Motor neuron (in vitro differentiated cells): ENCODE results near the gene AHSP. TPM values are rescaled to one million over a fixed set of nuclear protein-coding genes. Genes with fewer than 3 reads are reported as not detected.
"Not testable (repeated sequence)": the region's sequence is repeated elsewhere in the genome, so short reads cannot be mapped to it uniquely, and the experiment has no call there.

Source experiments
- ATAC-seq, 8 experiments: fragments of 200-7000 bp; cut with Tn5 transposase; replicated peaks in 6 of 8; 2 replicates each; pipeline ENCODE4 v1.8.0; 2021; ENCODE audit warnings: mild to moderate bottlenecking in 8 of 8, moderate library complexity in 8 of 8
- H3K27ac ChIP-seq, 2 donors: fragments of 250-450 bp; sonication (Bioruptor Pico); 2 replicates each; pipeline ENCODE4 v1.9.0; 2021; ENCODE audit warnings: antibody characterized with exemption in 2 of 2, mild to moderate bottlenecking in 2 of 2, moderate library complexity in 1 of 2
- H3K4me1 ChIP-seq, 2 donors: fragments of 250-450 bp; sonication (Bioruptor Pico); replicated peaks in 1 of 2; 2 replicates each; pipeline ENCODE4 v1.6.1; 2021; ENCODE audit warnings: antibody characterized with exemption in 2 of 2, mild to moderate bottlenecking in 2 of 2, moderate library complexity in 1 of 2
- H3K4me3 ChIP-seq, 5 donors: fragments of 250-450 bp; sonication (Bioruptor Pico); 2 replicates each; pipeline ENCODE4 v1.9.0; 2021; ENCODE audit warnings: antibody characterized with exemption in 5 of 5, mild to moderate bottlenecking in 5 of 5, moderate library complexity in 4 of 5
- WGBS, 10 experiments: fragments of 450-650 bp; shearing (Covaris generic); methylation state at CpG; one replicate each; pipeline ENCODE4 v1.0.0; 2022; 5-methylcytosine and 5-hydroxymethylcytosine counted together
- in situ Hi-C, 9 experiments: fragments of 400-800 bp; cut with MboI; loops; one replicate each; pipeline ENCODE4 v1.15.0; 2021; ENCODE audit warnings: low sequenced_read_pairs in 9 of 9, low pct_unique_long_range_greater_than_20kb in 2 of 9; ENCODE audit not compliant: unreplicated experiment in 9 of 9
- total RNA-seq, 8 experiments: library from RNA; unstranded; fragments of 300-600 nt; gene quantifications; 2 replicates each; pipeline versions ENCODE4 v1.2.3 to v1.2.4, GENCODE V29; 2022

The AHSP gene
- total RNA-seq, 8 experiments from 2014 or later = 1.3 to 2.8 (median 2.3) TPM; not detected in 5

DNA sequence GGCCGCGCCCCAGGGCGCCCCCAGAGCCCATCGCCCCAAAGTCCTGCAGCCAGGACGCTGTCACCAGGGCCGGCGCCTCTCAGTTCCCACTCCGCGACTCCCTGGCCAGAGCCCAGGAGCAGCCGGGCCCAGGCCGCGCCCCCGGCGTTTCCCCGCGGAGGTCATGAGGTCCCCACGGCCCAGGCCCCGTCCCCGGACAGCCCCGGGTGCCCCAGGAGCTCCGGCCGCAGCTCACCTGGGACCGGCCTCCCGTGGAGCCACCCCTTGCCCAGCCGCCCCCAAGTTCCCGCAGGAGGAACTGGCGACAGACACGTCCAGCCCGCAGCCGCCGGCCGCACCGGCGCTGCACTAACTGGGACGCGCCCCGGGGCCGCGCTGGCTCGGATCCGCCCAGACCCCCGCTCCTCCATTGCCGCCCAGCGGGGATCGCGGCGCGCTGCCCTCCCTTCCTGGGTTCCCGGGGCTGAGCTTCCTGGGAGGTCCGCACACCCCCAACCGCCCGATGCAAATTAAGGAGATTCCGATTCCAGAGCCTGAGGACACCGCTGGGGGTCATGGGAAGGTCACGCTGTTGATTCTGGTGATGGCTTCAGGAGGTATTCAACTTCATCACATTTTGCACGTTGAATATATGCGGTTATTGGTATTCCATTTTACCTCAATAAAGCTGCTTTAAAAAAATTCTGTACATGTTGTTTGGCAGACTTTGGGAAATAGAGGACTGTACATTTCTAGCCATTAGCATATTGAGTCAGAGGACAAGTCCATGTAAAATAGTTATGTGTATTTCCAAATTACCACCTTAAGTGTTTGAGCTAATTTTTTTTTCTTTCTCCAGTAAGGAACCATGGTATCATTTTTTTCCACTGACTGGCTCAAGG, 9.9 kb downstream of the AHSP start:
- peak overlapping the region; percentile 3 to 38 (median 17) for H3K4me3 ChIP-seq
- H3K27ac ChIP-seq = peak overlapping the region in 1 of 2 donors; percentile 60
- in situ Hi-C loops = loop anchor here in 1 of 9 experiments (25.0 kb wide), 1 partner anchor 150 kb away; no protein-coding TSS in a partner anchor
- peak; percentile 29 to 97 (median 91) for ATAC-seq
- peaks cover 0 to 3% of the 10 kb centered on the region in 2 donors for H3K4me1 ChIP-seq
- WGBS, 10 experiments = 0 to 56% (median 10%) methylated on average over 1 to 3 of the region's 57 CpGs; no CpG with 5 or more reads in 2 of the 10 experiments

DNA sequence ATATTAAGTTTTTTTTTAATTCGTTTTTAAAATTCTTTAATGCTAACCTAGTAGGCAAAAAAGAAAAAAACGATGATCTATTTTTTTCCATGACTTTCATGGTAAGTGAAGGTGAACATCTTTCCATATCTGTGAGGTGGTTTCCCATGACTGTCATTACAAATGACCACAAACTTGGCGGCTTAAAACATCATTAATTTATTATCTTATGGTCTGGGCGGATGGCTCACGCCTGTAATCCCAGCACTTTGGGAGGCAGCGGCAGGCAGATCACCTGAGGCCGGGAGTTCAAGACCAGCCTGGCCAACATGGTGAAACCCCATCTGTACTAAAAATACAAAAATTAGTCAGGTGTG, 10.5 kb downstream of the AHSP start:
- not testable (repeated sequence) for H3K27ac ChIP-seq, H3K4me3 ChIP-seq, H3K4me1 ChIP-seq
- 0 to 68% (median 36%) methylated on average over 2 to 7 of the region's 7 CpGs; no CpG with 5 or more reads in 1 of the 10 experiments for WGBS, 10 experiments
- peak in 2 of 8 experiments; percentile 2 to 8 for ATAC-seq
- in situ Hi-C loops = loop anchor here in 1 of 9 experiments (25.0 kb wide), 1 partner anchor 149 kb away; no protein-coding TSS in a partner anchor

DNA sequence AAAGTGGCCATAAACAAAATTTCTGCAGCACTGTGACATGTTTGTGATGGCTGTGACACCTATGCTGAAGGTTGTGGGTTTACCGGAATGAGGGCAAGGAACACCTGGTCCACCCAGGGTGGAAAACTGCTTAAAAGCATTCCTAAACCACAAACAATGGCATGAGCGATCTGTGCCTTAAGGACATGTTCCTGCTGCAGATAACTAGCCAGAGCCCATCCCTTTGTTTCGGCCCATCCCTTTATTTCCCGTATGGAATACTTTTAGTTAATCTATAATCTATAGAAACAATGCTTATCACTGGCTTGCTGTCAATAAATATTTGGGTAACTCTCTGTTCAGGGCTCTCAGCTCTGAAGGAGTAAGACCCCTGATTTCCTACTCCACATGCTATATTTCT, 12.1 kb downstream of the AHSP start:
- not testable (repeated sequence) for ATAC-seq, H3K4me1 ChIP-seq, H3K4me3 ChIP-seq, H3K27ac ChIP-seq
- 36 to 88% (median 83%) methylated on average over 1 to 4 of the region's 4 CpGs; no CpG with 5 or more reads in 4 of the 10 experiments for WGBS, 10 experiments
- in situ Hi-C loops = loop anchor here in 1 of 9 experiments (25.0 kb wide), 1 partner anchor 148 kb away; no protein-coding TSS in a partner anchor

GRCh38 chr16:31542763-31543162, 15.1 kb downstream of the AHSP start:
- no peak for ATAC-seq
- H3K27ac ChIP-seq = no peak overlapping the region
- H3K4me1 ChIP-seq = peaks cover 0 to 3% of the 10 kb centered on the region in 2 donors
- H3K4me3 ChIP-seq = no peak overlapping the region
- WGBS, 10 experiments = 20 to 100% (median 60%) methylated on average over 1 to 2 of the region's 4 CpGs; no CpG with 5 or more reads in 4 of the 10 experiments
- in situ Hi-C loops = loop anchor here in 1 of 9 experiments (25.0 kb wide), 1 partner anchor 145 kb away; no protein-coding TSS in a partner anchor

GRCh38 chr16:31561426-31562233, 33.9 kb downstream of the AHSP start:
- Histone ChIP-seq H3K4me3 (no peak overlapping the region), H3K27ac (no peak overlapping the region), H3K4me1 (no peaks in the 10 kb centered on the region)
- WGBS, 10 experiments = 8 to 79% (median 56%) methylated on average over 3 to 8 of the region's 8 CpGs; no CpG with 5 or more reads in 1 of the 10 experiments
- peak in 1 of 8 experiments; percentile 67 for ATAC-seq
- in situ Hi-C loops = no loop called here

- H3K4me1 ChIP-seq = no peaks in the 10 kb centered on the region
- ATAC-seq = peak; percentile 31 to 93 (median 80)
- H3K27ac ChIP-seq = no peak overlapping the region
- 0 to 17% (median 0%) methylated on average over 1 to 25 of the region's 49 CpGs; no CpG with 5 or more reads in 3 of the 10 experiments for WGBS, 10 experiments
- peak overlapping the region; percentile 31 to 42 (median 36) for H3K4me3 ChIP-seq
- in situ Hi-C loops = no loop called here
Observed at GRCh38 chr16:31568577-31569359, 41.1 kb downstream of the AHSP start.

DNA sequence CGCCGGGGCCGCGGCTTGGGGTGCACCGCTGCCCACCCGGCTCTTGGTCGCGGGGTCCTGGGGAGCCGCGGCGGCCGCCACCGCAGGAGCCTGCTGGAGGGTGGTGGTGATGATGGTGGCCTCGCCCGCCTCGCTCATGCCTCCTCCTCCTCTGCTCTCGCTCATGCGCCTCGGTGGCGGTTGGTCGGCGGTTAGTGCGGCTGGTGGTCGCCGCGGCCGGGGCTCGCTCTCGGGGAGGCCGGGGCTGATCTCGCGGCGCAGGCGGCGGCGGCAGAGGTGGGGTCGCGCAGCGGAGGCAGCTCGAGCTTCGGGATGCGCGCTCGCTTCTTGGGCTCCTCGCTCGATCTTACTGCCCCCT, 41.6 kb downstream of the AHSP start:
- no peak overlapping the region for H3K27ac ChIP-seq
- in situ Hi-C loops = no loop called here
- peak overlapping the region; percentile 31 to 42 (median 36) for H3K4me3 ChIP-seq
- no CpG with 5 or more reads among the region's 46 CpGs for WGBS, 10 experiments
- no peaks in the 10 kb centered on the region for H3K4me1 ChIP-seq
- ATAC-seq = peak in 6 of 8 experiments; percentile 47 to 69 (median 64)

DNA sequence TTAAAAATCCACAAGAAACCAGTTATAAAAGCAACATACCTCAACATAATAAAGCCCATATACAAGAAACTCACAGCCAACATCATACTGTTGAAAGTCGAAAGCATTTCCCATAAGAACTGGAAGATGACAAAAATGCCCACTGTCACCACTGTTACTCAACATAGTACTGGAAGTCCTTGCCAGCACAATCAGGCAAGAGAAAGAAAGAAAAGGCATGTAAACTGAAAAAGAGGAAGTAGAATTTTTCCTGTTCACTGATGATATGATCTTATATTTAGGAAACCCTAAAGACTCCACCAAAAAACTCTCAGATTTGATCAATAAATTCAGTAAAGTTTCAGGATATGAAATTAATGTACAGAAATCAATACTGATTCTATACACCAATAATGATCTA, 45.1 kb downstream of the AHSP start:
- H3K4me3 ChIP-seq = no peak overlapping the region
- in situ Hi-C loops = no loop called here
- H3K27ac ChIP-seq = no peak overlapping the region
- no peaks in the 10 kb centered on the region for H3K4me1 ChIP-seq
- no peak for ATAC-seq
- 0 to 69% (median 25%) methylated on average over 1 of the region's 1 CpG; no CpG with 5 or more reads in 2 of the 10 experiments for WGBS, 10 experiments

- in situ Hi-C loops, H3K27ac ChIP-seq, H3K4me1 ChIP-seq, H3K4me3 ChIP-seq: not testable (repeated sequence)
- 0 to 50% (median 8%) methylated on average over 1 of the region's 1 CpG; no CpG with 5 or more reads in 2 of the 10 experiments for WGBS, 10 experiments
- ATAC-seq = peak in 3 of 8 experiments; percentile 73 to 99 (median 88)
Observed at GRCh38 chr16:31574159-31574558, 46.5 kb downstream of the AHSP start.

DNA sequence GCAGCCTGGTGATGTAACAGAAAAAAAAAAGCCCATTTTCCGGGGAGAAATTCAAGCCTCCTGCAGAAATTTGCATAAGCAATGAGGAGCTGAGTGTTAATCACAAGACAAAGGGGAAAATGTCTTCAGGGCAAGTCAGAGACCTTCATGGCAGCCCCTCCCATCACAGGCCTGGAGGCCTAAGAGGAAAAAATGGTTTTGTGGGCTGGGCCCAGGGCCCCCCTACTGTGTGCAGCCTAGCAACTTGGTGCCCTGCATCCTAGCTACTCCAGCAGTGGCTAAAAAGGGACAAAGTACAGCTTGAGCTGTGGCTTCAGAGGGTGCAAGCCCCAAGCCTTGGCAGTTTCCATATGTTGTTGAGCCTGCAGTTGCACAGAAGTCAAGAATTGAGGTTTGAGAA, 49.7 kb downstream of the AHSP start:
- H3K4me3 ChIP-seq = no peak overlapping the region
- in situ Hi-C loops = no loop called here
- 0 to 40% (median 21%) methylated on average over 1 of the region's 1 CpG; no CpG with 5 or more reads in 4 of the 10 experiments for WGBS, 10 experiments
- no peak overlapping the region for H3K27ac ChIP-seq
- H3K4me1 ChIP-seq = no peaks in the 10 kb centered on the region
- no peak for ATAC-seq
